Measurements from ENCODE around the gene PDK1. TPM values are rescaled to one million over a fixed set of nuclear protein-coding genes. Genes with fewer than 3 reads are reported as not detected.

Gene PDK1
- total RNA-seq, 1 experiment from 2014 or later, result 74.7 TPM

DNA sequence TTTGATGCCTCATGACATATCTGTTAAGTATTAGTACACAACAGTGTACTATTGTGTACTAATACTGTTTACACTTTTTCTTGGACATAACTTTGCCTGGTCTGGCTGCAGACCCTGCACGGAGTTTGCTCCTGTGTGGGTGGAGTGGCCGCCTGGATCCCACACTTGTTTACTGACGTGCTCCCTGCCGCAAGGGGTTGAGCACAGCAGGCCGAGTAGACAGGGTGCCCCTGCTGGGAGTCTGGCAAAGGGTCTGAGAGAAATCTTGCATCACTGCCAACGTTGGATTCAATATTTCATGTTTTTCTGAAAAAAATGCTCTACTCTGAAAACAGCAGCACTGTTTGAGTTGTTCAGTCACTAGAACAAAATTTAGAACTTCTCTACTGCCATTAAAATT, 59.0 kb downstream of the PDK1 start:
- no peaks in the 10 kb centered on the region for H3K9me3 Mint-ChIP-seq
- H2BK120ac ChIP-seq (ENCODE audit: low read depth, low read length, poor library complexity, severe bottlenecking), result no peak overlapping the region
- H3K56ac ChIP-seq (ENCODE audit: insufficient read length, low read depth, low read length), result no peak overlapping the region
- H3K9me3 ChIP-seq (ENCODE audit: control insufficient read depth, low read depth, low read length), result no peaks in the 10 kb centered on the region
- no peaks in the 10 kb centered on the region for H3K79me1 ChIP-seq (ENCODE audit: insufficient read depth, low read depth, low read length, poor library complexity, severe bottlenecking)
- H3K4ac ChIP-seq (ENCODE audit: low read depth, low read length), result no peak overlapping the region
- no peak overlapping the region for H2BK20ac ChIP-seq (ENCODE audit: low read depth, low read length, poor library complexity, severe bottlenecking)
- H3K27ac ChIP-seq (ENCODE audit: insufficient read length, low read depth, low read length), result no peak overlapping the region
- H3K27me3 ChIP-seq (ENCODE audit: insufficient read depth, low read length), result no peaks in the 10 kb centered on the region
- no peak for DNase-seq
- H3K14ac ChIP-seq (ENCODE audit: insufficient read depth, low read length), result no peak overlapping the region
- no peak overlapping the region for H3K23ac ChIP-seq (ENCODE audit: insufficient read length, low read depth, low read length)
- no peaks in the 10 kb centered on the region for H3K23me2 ChIP-seq (ENCODE audit: insufficient read length, low read depth, low read length, poor library complexity, severe bottlenecking)
- H3K4me1 ChIP-seq (ENCODE audit: insufficient read depth, low read length), result no peaks in the 10 kb centered on the region
- H2BK12ac ChIP-seq (ENCODE audit: insufficient read length, low read depth, low read length), result no peak overlapping the region
- WGBS (ENCODE audit: extremely low coverage, insufficient read length, low lambda C conversion rate), result no CpG with 5 or more reads among the region's 6 CpGs
- no peak overlapping the region for H3K18ac ChIP-seq (ENCODE audit: insufficient read length, low read depth, low read length)
- no peak for TF ChIP-seq CTCF (conservative IDR thresholded peaks at IDR 0.05)
- H2AK5ac ChIP-seq (ENCODE audit: insufficient read length, low read length), result no peak overlapping the region
- peaks cover 0 to 4% of the 10 kb centered on the region in 2 experiments; a peak in 1 of 4 replicates for H3K4me1 Mint-ChIP-seq
- H4K5ac ChIP-seq (ENCODE audit: insufficient read length, low read depth, low read length), result no peak overlapping the region
- no peak overlapping the region for H2BK5ac ChIP-seq (ENCODE audit: insufficient read length, low read length)
- H4K91ac ChIP-seq (ENCODE audit: insufficient read length, low read depth, low read length), result no peak overlapping the region
- H4K8ac ChIP-seq (replicated peaks; ENCODE audit: insufficient read length, low read depth, low read length), result no peak overlapping the region
- peak overlapping the region in 1 of 3 experiments; percentile 18; a peak in 1 of 7 replicates for H3K27ac Mint-ChIP-seq
- H3K27me3 Mint-ChIP-seq (ENCODE audit: low read depth), result no peaks in the 10 kb centered on the region
- H3K4me3 Mint-ChIP-seq, result no peak overlapping the region
- no peak overlapping the region for H3K4me2 ChIP-seq (ENCODE audit: insufficient read depth, insufficient read length, low read length)
- no peak overlapping the region for H3K9ac ChIP-seq (ENCODE audit: extremely low read depth, insufficient read length, low read length)
- H2BK15ac ChIP-seq (ENCODE audit: low read depth, low read length), result no peak overlapping the region
- peaks cover 7 to 28% (median 11%) of the 10 kb centered on the region in 3 experiments; a peak in 6 of 7 replicates for H3K36me3 Mint-ChIP-seq (ENCODE audit: insufficient read depth in 1 of 3, low read depth in 3 of 3)
- no peaks in the 10 kb centered on the region for H3K79me2 ChIP-seq (ENCODE audit: insufficient read depth, low read length)
- H3T11ph ChIP-seq (ENCODE audit: low read length), result no peak overlapping the region
- H4K20me1 ChIP-seq (ENCODE audit: control insufficient read depth, insufficient read depth, insufficient read length), result no peaks in the 10 kb centered on the region
- H2AFZ ChIP-seq (ENCODE audit: low read length), result no peak overlapping the region
